GM19372 (cell line): ENCODE data around the gene GRID1.

Experiments
- ATAC-seq: cut with Tn5 transposase; IDR thresholded peaks from one replicate; pipeline ENCODE4 v1.9.1; 2021; ENCODE audit warnings: mild to moderate bottlenecking, low read depth, moderate library complexity; ENCODE audit not compliant: unreplicated experiment

GRID1 gene

DNA sequence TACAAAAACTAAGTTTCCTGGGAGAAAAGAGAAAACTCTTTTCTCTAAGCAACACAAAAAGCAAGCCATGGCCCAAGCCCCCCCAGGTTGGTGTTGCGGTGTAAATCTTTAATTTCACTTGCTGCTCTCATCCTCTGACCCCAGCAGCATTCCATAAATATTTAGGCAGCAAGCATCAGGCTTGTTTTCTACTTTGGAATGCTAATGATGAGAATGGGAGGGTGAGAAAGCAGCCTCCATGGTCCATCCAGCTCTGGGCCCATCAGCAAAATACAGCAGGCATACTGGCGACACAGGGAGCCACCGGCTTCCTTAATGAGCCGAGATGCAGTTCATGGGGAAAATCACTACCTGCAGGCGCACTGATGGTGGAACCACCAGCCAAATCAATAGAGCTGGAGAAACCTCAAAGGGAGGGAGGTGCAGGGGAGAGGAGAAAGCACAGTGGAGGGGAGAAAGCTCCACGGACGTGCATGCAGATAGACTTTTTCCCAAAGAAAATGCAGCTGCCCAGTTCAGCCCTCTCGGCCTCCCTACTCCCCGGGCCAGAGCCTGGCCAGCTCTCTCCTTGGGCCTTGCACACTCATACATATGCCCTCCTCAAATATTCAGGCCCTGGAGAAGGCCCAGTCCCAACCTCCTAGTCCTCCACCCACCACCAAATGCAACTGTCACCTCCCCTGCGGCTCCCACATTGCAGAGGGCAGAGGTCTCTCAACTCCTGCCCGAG is 131.9 kb downstream of the GRID1 start:
- ATAC-seq: no peak

GRCh38 chr10:86234107-86234506 is 132.5 kb downstream of the GRID1 start:
- ATAC-seq: no peak

DNA sequence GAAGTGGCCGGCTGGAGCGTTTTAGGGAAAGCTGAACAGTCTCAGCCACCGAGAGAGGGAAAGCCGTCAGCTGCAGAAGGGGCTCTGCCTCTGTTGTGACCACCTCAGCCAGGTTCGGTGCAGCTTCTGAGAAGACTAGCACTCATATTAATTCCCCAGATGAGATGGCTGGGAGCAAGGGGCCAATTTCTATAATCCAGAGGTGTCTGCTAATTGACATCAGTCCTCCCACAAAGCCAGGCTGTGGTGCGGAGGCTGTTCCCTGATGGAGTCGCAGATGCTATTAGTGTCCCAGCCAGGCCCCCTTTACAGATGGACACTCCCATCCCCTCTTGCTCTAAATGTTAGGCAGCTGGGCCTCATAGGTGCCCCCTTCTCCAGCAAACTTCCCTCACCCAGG is 133.5 kb downstream of the GRID1 start:
- ATAC-seq: no peak

DNA sequence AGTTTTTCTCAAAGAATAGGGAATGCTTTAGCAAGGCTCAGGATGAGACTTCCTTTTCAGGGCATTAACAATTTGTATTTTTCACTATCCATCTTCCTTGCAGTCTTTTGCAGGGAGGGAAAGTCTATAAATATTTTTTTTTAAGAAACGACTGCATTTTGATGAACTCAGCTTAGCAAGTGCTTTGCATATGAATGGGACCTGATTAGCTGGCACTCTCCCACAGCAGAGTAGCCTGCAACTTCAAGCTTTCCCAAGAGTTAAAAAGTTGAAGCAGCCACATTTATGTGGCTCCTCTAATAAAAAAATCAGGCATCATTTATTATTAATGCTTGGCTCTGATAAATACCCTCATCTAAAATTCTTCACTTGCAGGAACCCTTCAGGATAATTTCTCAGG is 134.0 kb downstream of the GRID1 start:
- no peak for ATAC-seq

DNA sequence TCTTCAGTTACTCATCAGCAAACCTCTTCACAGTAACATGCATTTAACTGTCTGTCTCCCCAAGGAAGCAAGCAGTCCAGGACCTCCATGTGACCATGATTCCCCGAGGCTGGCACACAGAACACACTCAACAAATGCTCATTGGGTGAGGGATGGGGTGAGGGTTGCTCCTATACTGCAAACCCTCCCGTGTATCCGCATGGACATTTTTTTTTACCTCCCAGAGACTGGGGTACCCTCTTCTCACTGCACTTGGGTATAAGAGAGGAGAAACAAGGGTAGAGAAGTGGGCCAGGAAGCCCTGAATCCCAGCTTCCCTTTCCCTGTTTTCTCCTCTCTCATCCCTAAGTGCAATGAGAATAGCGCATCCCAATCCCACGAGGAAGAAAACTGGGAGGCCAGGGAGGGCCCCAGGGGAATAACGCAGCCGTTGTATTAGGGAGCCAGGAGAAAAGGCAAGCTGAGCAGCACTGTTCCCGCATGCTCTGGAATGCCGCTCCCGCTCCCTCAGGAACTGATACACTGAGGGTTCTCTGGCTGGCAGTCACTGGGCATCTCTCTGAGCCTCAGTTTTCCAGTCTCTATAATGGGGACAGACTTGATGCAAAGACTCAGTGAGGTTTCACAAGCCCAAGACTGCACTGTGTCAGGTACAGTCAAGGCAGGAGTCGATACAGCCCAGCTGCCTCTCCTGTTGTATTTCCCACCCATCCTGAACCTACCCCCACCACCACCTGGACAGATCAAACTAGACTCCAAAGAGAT is 134.6 kb downstream of the GRID1 start:
- ATAC-seq: no peak

GRCh38 chr10:86230557-86231180 is 135.9 kb downstream of the GRID1 start:
- no peak for ATAC-seq

DNA sequence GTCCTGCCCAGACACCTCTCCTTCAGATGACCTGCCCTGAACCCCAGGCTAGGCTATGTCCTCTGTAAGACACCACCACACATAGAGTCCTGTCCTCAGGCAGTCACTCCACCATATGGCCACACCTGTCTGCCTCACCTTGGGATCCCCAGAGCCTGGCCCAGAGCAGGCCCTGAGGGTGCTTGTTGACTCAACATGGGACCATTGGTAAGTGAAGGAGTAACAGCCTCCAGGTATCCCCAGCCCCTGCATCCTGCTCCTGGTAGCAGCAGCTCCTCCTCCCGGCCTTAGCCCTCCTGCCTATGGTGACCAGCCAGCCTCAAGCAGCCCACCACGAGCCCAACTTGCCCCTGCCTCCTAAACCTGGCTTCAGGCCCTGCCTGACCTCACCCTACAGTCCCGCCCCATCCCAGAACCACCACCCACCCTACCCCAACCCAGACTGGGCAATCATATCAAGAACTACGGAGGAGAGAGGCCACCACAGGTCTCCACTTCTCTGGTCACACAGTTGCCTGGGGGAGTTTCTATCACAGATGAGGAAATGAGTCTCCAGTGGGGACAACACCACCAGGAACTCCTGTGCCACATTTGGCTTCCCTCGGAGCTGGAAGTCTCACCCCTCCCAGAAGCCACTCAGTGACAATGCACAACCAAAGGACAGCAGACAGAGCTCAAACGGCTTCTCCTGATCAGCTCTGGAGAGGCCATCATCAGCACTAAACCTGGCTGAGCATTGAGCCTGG is 136.6 kb downstream of the GRID1 start:
- no peak for ATAC-seq

- no peak for ATAC-seq
Observed at GRCh38 chr10:86229376-86229775, 137.2 kb downstream of the GRID1 start.

DNA sequence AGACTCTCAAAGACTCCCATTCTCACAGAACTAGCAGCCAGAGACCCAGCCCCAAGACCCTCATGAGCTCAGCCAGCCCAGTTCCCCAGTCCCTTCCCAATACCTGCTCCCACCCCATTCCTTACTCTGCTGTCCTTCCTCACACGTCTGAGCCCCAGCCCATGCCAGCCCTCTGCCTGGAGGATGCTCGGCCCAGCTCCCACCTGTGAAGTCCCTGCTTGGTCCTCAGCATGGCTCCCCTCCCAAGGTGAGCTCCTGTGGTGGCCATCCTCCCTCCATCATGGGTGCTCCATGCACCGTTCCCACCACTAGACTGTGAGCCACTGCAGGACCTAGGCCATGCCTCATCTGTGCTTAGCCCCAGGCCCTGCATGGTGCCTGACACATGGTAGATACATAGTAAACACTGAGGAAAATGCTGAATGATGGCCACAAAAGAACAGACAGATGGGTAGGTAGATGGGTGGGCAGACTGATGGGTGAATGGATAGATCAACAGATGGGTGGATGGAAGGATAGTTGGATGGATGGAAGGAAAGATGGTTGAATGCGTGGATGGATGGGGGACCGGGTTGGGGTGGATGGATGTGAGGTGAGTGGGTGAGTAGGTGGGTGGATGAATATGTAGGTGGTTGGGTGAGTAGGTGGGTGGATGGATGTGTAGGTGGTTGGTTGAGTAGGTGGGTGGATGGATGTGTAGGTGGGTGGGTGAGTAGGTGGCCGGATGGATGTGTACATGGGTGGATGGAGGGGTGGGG is 138.9 kb downstream of the GRID1 start:
- no peak for ATAC-seq

- no peak for ATAC-seq
Observed at GRCh38 chr10:86226781-86227201, 139.8 kb downstream of the GRID1 start.

- no peak for ATAC-seq
Observed at GRCh38 chr10:86226016-86226415, 140.6 kb downstream of the GRID1 start.

DNA sequence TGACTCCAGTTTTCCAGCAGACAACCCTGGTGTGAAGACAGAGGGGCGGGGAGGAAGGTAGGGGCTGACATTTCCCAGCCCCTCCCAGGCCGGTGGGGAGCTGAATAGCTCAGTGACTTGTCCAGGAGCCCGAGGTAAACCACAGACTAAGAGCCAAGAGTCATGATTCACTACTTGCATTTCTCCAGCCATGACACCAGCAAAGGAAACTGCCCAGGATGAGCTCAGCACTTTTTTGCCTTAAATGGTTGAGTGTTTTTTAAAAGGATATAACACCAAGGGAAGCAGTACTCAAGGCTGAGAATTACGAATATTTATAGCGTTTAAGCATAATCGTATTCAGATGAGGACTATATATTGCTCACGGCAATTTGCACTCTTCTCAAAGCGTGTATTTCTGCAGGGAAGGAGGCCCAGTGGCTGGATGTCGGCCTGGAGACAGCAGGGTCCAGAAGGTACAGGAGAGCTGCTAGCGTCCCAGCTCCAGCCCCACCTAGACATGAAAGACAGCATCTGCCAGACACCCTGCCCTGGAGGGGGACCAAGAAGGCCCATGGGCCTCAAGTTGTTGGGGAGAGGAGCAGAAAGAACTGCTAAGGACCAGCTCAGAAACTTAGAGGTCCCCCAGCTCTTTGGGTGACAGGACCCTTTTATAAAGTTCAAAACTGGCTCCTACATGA is 141.4 kb downstream of the GRID1 start:
- no peak for ATAC-seq

GRCh38 chr10:86224354-86225102 is 142.1 kb downstream of the GRID1 start:
- ATAC-seq: no peak

GRCh38 chr10:86223256-86223655 is 143.3 kb downstream of the GRID1 start:
- ATAC-seq: no peak

GRCh38 chr10:86222687-86223086 is 143.9 kb downstream of the GRID1 start:
- ATAC-seq: no peak

- no peak for ATAC-seq
Observed at GRCh38 chr10:86222336-86222650, 144.3 kb downstream of the GRID1 start.

DNA sequence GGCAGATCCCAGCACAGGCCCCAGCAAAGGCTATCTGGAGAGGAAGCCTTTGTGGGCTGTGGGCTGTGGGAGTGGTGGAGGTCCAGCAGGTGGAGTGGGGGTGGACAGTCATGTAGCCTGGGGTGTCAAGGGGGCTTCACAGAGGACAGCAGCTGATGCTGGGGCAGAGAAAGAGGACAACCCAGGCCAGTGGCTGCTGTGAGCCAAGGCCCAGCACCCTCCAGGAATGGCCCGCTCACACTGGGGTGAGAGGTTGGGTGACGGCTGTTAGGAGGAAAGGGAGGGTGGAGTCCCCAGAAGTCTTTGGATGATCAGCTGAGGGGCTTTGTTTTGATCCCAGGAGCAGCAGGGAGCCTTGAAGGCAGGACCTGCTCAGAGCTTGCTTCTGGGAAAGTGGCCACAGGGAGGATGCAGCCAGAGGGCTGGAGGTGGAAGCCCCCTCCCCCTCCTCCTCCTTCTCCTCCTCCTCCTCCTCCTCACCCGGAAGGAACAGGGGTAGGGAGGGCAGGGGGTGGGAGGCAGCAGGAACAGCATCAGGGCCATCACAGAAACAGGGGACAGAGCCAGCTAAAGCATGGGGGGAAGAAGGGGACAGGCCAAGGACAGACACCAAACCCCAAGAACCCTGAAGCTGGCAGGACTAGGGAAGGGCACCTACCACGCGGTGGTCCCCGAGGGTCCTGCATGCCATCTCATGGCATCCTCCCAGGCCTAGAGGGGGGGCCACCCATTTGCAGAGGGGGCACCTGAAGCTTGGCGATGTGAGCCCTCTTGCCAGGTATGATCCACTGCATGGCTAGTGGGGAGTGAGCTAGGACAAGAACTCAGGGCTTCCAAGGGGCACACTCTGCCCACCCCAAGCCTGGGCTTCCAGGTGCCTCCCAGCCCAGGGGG is 144.9 kb downstream of the GRID1 start:
- no peak for ATAC-seq

DNA sequence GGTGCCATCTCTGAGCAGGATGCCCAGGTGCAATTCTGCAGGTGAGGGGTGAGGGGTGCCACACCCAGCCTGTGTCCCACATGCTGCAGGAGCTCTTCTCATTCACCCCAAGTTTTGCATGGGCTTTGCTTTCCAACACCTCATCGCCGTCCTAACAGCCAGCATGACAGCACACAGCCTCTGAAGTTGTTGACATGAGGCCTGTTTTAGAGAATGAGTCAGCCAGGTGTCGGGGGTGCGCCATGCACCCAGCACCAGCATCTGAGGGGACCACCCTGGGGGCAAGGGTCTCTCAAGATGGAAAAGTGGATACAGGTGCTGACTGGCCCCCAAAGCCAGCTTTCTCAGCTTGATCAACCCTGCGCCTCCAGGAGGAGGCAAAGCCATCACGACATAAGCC is 146.0 kb downstream of the GRID1 start:
- no peak for ATAC-seq
